GM12873 (cell line): Measurements from ENCODE around the gene SLC25A26.

Experiments used
- CTCF ChIP-seq: IDR thresholded peaks from 2 replicates; pipeline ENCODE4 v1.5.1; 2012; ENCODE audit warnings: low read depth, mild to moderate bottlenecking, moderate library complexity, low read length, control low read depth; ENCODE audit not compliant: insufficient read depth; ENCODE audit errors: missing control alignments

Gene SLC25A26

GRCh38 chr3:66268864-66269263, 48.1 kb downstream of the SLC25A26 start:
- TF ChIP-seq CTCF = no peak

GRCh38 chr3:66269411-66269810, 48.6 kb downstream of the SLC25A26 start:
- TF ChIP-seq CTCF = no peak

- no peak for TF ChIP-seq CTCF
Observed at GRCh38 chr3:66270288-66270687, 49.5 kb downstream of the SLC25A26 start.

GRCh38 chr3:66270701-66271100, 49.9 kb downstream of the SLC25A26 start:
- no peak for TF ChIP-seq CTCF

GRCh38 chr3:66271231-66271630, 50.4 kb downstream of the SLC25A26 start:
- no peak for TF ChIP-seq CTCF

GRCh38 chr3:66272016-66272415, 51.2 kb downstream of the SLC25A26 start:
- no peak for TF ChIP-seq CTCF

GRCh38 chr3:66276705-66277274, 56.0 kb downstream of the SLC25A26 start:
- TF ChIP-seq CTCF = peak; percentile 55
